ENCODE measurements around the gene GSTM4. TPM values are rescaled to one million over a fixed set of nuclear protein-coding genes. Genes with fewer than 3 reads are reported as not detected.
"Not testable (repeated sequence)": the region's sequence is repeated elsewhere in the genome, so short reads cannot be mapped to it uniquely, and the experiment has no call there.

Gene GSTM4
- polyA plus RNA-seq, 2 of the 4 experiments (the other 2 are of a cell fraction): 13.0 to 17.2 TPM

GRCh38 chr1:109691759-109692158, 35.9 kb downstream of the GSTM4 start (continued):
- TF ChIP-seq, protein P1, sequence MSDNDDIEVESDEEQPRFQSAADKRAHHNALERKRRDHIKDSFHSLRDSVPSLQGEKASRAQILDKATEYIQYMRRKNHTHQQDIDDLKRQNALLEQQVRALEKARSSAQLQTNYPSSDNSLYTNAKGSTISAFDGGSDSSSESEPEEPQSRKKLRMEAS (IDR thresholded peaks at IDR 0.05): no peak

DNA sequence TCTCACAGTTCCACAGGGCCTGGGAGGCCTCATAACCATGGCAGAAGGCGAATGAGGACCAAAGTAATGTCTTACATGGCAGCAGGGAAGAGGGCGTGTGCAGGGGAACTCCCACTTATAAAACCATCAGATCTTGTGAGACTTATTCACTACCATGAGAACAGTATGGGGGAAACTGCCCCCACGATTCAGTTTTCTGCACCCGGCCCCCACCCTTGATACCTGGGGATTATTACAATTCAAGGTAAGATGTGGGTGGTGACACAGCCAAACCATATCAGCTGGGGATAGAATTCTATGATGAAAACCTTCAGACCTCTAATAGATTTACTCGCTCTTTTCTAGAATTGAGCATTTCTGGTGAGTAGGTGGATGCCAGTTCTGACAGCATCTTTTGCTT, 38.5 kb downstream of the GSTM4 start:
- FAIRE-seq; H3K4me2 ChIP-seq; H3K4me3 ChIP-seq; H3K27ac ChIP-seq; H3K4me1 ChIP-seq; POLR2A ChIA-PET; ATAC-seq; H3K9me3 ChIP-seq; DNase-seq (ENCODE audit: low read depth in 1 of 2, low spot score in 1 of 2); CTCF ChIA-PET: not testable (repeated sequence)
- no CpG with 5 or more reads among the region's 5 CpGs for WGBS (ENCODE audit: missing lambda C conversion rate)

- CTCF ChIA-PET; H3K27ac ChIP-seq; H3K4me2 ChIP-seq; ATAC-seq; FAIRE-seq; H3K4me3 ChIP-seq; H3K4me1 ChIP-seq; POLR2A ChIA-PET; H3K9me3 ChIP-seq; DNase-seq (ENCODE audit: low read depth in 1 of 2, low spot score in 1 of 2): not testable (repeated sequence)
- no CpG with 5 or more reads among the region's 3 CpGs for WGBS (ENCODE audit: missing lambda C conversion rate)
Measured at GRCh38 chr1:109695138-109695537, 39.2 kb downstream of the GSTM4 start.

- FAIRE-seq (no peak), DNase-seq (ENCODE audit: low read depth in 1 of 2, low spot score in 1 of 2) (no peak), ATAC-seq (no peak)
- ChIA-PET CTCF (no interaction called here), POLR2A (no interaction called here)
- H3K4me3 ChIP-seq: no peak overlapping the region
- H3K27ac ChIP-seq: no peak overlapping the region
- H3K4me2 ChIP-seq: no peak overlapping the region
- no peaks in the 10 kb centered on the region for H3K9me3 ChIP-seq
- WGBS (ENCODE audit: missing lambda C conversion rate): no CpG with 5 or more reads among the region's 4 CpGs
- TF ChIP-seq, protein P2, sequence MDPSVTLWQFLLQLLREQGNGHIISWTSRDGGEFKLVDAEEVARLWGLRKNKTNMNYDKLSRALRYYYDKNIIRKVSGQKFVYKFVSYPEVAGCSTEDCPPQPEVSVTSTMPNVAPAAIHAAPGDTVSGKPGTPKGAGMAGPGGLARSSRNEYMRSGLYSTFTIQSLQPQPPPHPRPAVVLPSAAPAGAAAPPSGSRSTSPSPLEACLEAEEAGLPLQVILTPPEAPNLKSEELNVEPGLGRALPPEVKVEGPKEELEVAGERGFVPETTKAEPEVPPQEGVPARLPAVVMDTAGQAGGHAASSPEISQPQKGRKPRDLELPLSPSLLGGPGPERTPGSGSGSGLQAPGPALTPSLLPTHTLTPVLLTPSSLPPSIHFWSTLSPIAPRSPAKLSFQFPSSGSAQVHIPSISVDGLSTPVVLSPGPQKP (IDR thresholded peaks at IDR 0.05; ENCODE audit: low read depth, low read length): no peak
- TF ChIP-seq, protein P3, sequence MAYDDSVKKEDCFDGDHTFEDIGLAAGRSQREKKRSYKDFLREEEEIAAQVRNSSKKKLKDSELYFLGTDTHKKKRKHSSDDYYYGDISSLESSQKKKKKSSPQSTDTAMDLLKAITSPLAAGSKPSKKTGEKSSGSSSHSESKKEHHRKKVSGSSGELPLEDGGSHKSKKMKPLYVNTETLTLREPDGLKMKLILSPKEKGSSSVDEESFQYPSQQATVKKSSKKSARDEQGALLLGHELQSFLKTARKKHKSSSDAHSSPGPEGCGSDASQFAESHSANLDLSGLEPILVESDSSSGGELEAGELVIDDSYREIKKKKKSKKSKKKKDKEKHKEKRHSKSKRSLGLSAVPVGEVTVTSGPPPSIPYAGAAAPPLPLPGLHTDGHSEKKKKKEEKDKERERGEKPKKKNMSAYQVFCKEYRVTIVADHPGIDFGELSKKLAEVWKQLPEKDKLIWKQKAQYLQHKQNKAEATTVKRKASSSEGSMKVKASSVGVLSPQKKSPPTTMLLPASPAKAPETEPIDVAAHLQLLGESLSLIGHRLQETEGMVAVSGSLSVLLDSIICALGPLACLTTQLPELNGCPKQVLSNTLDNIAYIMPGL (CRISPR knock-in tag; IDR thresholded peaks at IDR 0.05; ENCODE audit: borderline replicate concordance): no peak
- no peak for TF ChIP-seq ZNF302 (CRISPR knock-in tag; IDR thresholded peaks at IDR 0.05)
- TF ChIP-seq NPAS2 (CRISPR knock-in tag; IDR thresholded peaks at IDR 0.05; ENCODE audit: borderline replicate concordance): no peak
- no peak for TF ChIP-seq HEYL (CRISPR knock-in tag; IDR thresholded peaks at IDR 0.05)
- no peak for TF ChIP-seq EP300 (IDR thresholded peaks at IDR 0.05)
- TF ChIP-seq KDM1A (IDR thresholded peaks at IDR 0.05; ENCODE audit: low read depth): no peak
- no peak for TF ChIP-seq ZSCAN20 (CRISPR knock-in tag; IDR thresholded peaks at IDR 0.05)
- TF ChIP-seq HDAC2 (IDR thresholded peaks at IDR 0.05): no peak
- TF ChIP-seq, protein P4, sequence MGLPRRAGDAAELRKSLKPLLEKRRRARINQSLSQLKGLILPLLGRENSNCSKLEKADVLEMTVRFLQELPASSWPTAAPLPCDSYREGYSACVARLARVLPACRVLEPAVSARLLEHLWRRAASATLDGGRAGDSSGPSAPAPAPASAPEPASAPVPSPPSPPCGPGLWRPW (IDR thresholded peaks at IDR 0.05): no peak
- TF ChIP-seq REST (IDR thresholded peaks at IDR 0.05): no peak
- no peaks in the 10 kb centered on the region for H3K4me1 ChIP-seq
Measured at GRCh38 chr1:109697066-109697465, 41.2 kb downstream of the GSTM4 start.

GRCh38 chr1:109697861-109698260, 42.0 kb downstream of the GSTM4 start:
- ATAC-seq; DNase-seq (ENCODE audit: low read depth in 1 of 2, low spot score in 1 of 2); CTCF ChIA-PET; H3K4me3 ChIP-seq; H3K9me3 ChIP-seq; H3K4me2 ChIP-seq; POLR2A ChIA-PET; FAIRE-seq; H3K4me1 ChIP-seq; H3K27ac ChIP-seq: not testable (repeated sequence)
- whole genome bisulfite sequencing (ENCODE audit: missing lambda C conversion rate): no CpG with 5 or more reads among the region's 4 CpGs

DNA sequence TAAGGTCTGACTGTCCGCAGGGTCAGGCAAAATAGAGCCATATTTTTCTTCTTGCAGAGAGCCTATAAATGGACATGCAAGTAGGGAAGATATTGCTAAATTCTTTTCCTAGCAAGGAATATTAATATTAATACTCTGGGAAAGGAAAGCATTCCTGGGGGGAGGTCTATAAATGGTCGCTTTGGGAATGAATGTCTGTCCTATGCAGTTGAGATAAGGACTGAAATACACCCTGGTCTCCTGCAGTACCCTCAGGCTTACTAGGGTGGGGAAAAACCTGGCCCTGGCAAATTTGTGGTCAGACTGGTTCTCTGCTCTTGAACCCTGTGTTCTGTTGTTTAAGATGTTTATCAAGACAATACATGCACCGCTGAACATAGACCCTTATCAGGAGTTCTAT, 47.0 kb downstream of the GSTM4 start:
- FAIRE-seq, CTCF ChIA-PET, ATAC-seq: not testable (repeated sequence)

More for the DNA sequence above, 47.0 kb downstream of the GSTM4 start:
- H3K4me2 ChIP-seq; H3K27ac ChIP-seq; DNase-seq (ENCODE audit: low read depth in 1 of 2, low spot score in 1 of 2); H3K4me1 ChIP-seq; H3K4me3 ChIP-seq; POLR2A ChIA-PET; H3K9me3 ChIP-seq: not testable (repeated sequence)
- 71% methylated on average over 3 of the region's 3 CpGs for WGBS (ENCODE audit: missing lambda C conversion rate)
